Measurements from ENCODE around the gene TGFA. TPM values are rescaled to one million over a fixed set of nuclear protein-coding genes. Genes with fewer than 3 reads are reported as not detected.

Gene TGFA
- polyA plus RNA-seq, 1 donor (not counting 4 experiments of a cell fraction or from before 2014, with no cell fraction given): 51.7 TPM

DNA sequence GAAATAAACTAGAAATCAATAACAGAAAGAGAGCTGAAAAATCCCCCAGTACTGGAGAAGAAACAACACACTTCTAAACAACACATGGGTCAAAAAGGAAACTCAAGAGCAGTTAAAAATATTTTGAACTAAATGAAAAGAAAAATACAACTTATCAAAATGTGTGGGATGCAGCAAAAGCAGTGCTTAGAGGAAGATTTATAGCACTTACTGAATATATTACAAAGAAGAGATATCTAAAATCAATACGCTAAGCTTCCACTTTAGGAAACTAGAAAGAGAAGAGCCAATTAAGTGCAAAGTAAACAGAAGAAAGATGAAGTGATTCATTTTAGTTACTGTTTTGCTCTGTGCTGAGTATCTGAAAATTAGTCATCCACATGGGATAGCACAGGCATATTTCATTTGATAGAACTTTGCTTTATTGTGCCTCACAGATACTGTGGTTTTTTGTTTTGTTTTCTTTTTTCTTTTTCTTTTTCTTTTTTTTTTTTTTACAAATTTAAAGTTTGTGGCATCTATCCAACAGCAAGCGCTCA lies 17.0 kb downstream of the TGFA start:
- Histone ChIP-seq H3K79me2 (ENCODE audit: control insufficient read depth, insufficient read depth, low read length) (peaks cover 99% of the 10 kb centered on the region), H3K4me2 (ENCODE audit: control insufficient read depth, extremely low read depth, insufficient read depth, low read depth, low read length) (no peak overlapping the region), H2AFZ (ENCODE audit: control insufficient read depth, low read length) (no peak overlapping the region), H3K9me3 (ENCODE audit: control insufficient read depth, low read depth, low read length) (no peaks in the 10 kb centered on the region), H4K20me1 (ENCODE audit: control insufficient read depth, extremely low read depth, insufficient read depth, low read length) (peaks cover 9% of the 10 kb centered on the region), H3K36me3 (ENCODE audit: control insufficient read depth in 2 of 2, extremely low read depth in 1 of 2, insufficient read depth in 2 of 2, low read length in 2 of 2) (peaks cover 0 to 6% of the 10 kb centered on the region in 2 experiments), H3K4me3 (ENCODE audit: control insufficient read depth in 2 of 3, extremely low read depth in 1 of 3, insufficient read depth in 2 of 3, low read depth in 1 of 3, low read length in 3 of 3) (no peak overlapping the region), H3K9ac (ENCODE audit: control insufficient read depth, extremely low read depth, insufficient read depth, low read length) (no peak overlapping the region), H3K27me3 (ENCODE audit: control insufficient read depth, extremely low read depth, insufficient read depth, low read length) (no peaks in the 10 kb centered on the region), H3K9me1 (ENCODE audit: control insufficient read depth, extremely low read depth, insufficient read depth, low read length) (peaks cover 6% of the 10 kb centered on the region), H3K4me1 (ENCODE audit: control insufficient read depth, extremely low read depth, insufficient read depth, low read length) (peaks cover 32% of the 10 kb centered on the region), H3K27ac (ENCODE audit: control insufficient read depth, insufficient read depth, low read length) (no peak overlapping the region)
- TF ChIP-seq EZH2 (IDR thresholded peaks at IDR 0.05; ENCODE audit: low read length): no peak
- TF ChIP-seq, protein P1, sequence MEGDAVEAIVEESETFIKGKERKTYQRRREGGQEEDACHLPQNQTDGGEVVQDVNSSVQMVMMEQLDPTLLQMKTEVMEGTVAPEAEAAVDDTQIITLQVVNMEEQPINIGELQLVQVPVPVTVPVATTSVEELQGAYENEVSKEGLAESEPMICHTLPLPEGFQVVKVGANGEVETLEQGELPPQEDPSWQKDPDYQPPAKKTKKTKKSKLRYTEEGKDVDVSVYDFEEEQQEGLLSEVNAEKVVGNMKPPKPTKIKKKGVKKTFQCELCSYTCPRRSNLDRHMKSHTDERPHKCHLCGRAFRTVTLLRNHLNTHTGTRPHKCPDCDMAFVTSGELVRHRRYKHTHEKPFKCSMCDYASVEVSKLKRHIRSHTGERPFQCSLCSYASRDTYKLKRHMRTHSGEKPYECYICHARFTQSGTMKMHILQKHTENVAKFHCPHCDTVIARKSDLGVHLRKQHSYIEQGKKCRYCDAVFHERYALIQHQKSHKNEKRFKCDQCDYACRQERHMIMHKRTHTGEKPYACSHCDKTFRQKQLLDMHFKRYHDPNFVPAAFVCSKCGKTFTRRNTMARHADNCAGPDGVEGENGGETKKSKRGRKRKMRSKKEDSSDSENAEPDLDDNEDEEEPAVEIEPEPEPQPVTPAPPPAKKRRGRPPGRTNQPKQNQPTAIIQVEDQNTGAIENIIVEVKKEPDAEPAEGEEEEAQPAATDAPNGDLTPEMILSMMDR (optimal IDR thresholded peaks at IDR 0.05 in 1 of 3, IDR thresholded peaks at IDR 0.05 in 1 of 3, conservative IDR thresholded peaks at IDR 0.05 in 1 of 3; ENCODE audit: extremely low read depth in 1 of 3, insufficient read depth in 2 of 3, low read length in 3 of 3): no peak
- DNase-seq (ENCODE audit: low read depth, low spot score) (no peak), FAIRE-seq (no peak)
- dilution Hi-C loops (cut with MboI; ENCODE audit: extremely low pct_ligation_motif_present, low sequenced_read_pairs): no loop called here

DNA sequence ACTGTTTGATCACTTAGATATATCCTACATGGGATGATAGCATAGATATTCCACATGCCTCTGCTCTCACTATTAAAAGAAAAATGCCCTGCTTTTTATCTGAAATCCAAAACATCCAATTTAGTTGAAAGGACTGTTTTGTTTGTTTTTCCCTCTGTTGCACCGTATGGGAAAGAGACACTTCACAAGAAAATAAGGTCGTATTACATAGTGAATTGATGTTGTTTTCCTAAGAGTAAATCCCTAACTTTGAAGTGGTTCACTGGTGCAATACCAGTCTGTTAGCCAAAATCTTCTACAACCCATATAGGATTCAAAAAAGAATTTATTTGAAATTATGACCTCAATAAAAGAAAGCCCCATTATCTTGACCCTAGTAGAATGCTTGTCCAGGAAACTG lies 18.1 kb downstream of the TGFA start:
- Histone ChIP-seq H2AFZ (ENCODE audit: control insufficient read depth, low read length) (no peak overlapping the region), H3K9ac (ENCODE audit: control insufficient read depth, extremely low read depth, insufficient read depth, low read length) (no peak overlapping the region), H4K20me1 (ENCODE audit: control insufficient read depth, extremely low read depth, insufficient read depth, low read length) (peaks cover 9% of the 10 kb centered on the region), H3K79me2 (ENCODE audit: control insufficient read depth, insufficient read depth, low read length) (peaks cover 100% of the 10 kb centered on the region), H3K4me3 (ENCODE audit: control insufficient read depth in 2 of 3, extremely low read depth in 1 of 3, insufficient read depth in 2 of 3, low read depth in 1 of 3, low read length in 3 of 3) (no peak overlapping the region), H3K4me1 (ENCODE audit: control insufficient read depth, extremely low read depth, insufficient read depth, low read length) (peaks cover 32% of the 10 kb centered on the region), H3K4me2 (ENCODE audit: control insufficient read depth, extremely low read depth, insufficient read depth, low read depth, low read length) (no peak overlapping the region), H3K9me1 (ENCODE audit: control insufficient read depth, extremely low read depth, insufficient read depth, low read length) (peaks cover 11% of the 10 kb centered on the region), H3K27ac (ENCODE audit: control insufficient read depth, insufficient read depth, low read length) (no peak overlapping the region), H3K36me3 (ENCODE audit: control insufficient read depth in 2 of 2, extremely low read depth in 1 of 2, insufficient read depth in 2 of 2, low read length in 2 of 2) (peaks cover 2 to 12% of the 10 kb centered on the region in 2 experiments), H3K9me3 (ENCODE audit: control insufficient read depth, low read depth, low read length) (no peaks in the 10 kb centered on the region), H3K27me3 (ENCODE audit: control insufficient read depth, extremely low read depth, insufficient read depth, low read length) (no peaks in the 10 kb centered on the region)
- no peak for FAIRE-seq
- dilution Hi-C loops (cut with MboI; ENCODE audit: extremely low pct_ligation_motif_present, low sequenced_read_pairs): no loop called here
- DNase-seq (ENCODE audit: low read depth, low spot score): no peak
- no peak for TF ChIP-seq EZH2 (IDR thresholded peaks at IDR 0.05; ENCODE audit: low read length)
- TF ChIP-seq, protein P1 (optimal IDR thresholded peaks at IDR 0.05 in 1 of 3, IDR thresholded peaks at IDR 0.05 in 1 of 3, conservative IDR thresholded peaks at IDR 0.05 in 1 of 3; ENCODE audit: extremely low read depth in 1 of 3, insufficient read depth in 2 of 3, low read length in 3 of 3): no peak
